ENCODE measurements around the gene KIDINS220.

GRCh38 chr2:8694737-8695136 lies 142.7 kb downstream of the KIDINS220 start:
- no peak for TF ChIP-seq JUND (IDR thresholded peaks at IDR 0.05)
- TF ChIP-seq CTCF (IDR thresholded peaks at IDR 0.05; ENCODE audit: low read depth, low read length, missing input control) = no peak
- no peak for TF ChIP-seq SP1 (IDR thresholded peaks at IDR 0.05)
- no peak for TF ChIP-seq TAF1 (conservative IDR thresholded peaks at IDR 0.05)
- no peak for TF ChIP-seq MAX (IDR thresholded peaks at IDR 0.05)
- TF ChIP-seq, protein P1, sequence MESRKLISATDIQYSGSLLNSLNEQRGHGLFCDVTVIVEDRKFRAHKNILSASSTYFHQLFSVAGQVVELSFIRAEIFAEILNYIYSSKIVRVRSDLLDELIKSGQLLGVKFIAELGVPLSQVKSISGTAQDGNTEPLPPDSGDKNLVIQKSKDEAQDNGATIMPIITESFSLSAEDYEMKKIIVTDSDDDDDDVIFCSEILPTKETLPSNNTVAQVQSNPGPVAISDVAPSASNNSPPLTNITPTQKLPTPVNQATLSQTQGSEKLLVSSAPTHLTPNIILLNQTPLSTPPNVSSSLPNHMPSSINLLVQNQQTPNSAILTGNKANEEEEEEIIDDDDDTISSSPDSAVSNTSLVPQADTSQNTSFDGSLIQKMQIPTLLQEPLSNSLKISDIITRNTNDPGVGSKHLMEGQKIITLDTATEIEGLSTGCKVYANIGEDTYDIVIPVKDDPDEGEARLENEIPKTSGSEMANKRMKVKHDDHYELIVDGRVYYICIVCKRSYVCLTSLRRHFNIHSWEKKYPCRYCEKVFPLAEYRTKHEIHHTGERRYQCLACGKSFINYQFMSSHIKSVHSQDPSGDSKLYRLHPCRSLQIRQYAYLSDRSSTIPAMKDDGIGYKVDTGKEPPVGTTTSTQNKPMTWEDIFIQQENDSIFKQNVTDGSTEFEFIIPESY (IDR thresholded peaks at IDR 0.05) = no peak
- TF ChIP-seq HNF4A (conservative IDR thresholded peaks at IDR 0.05) = no peak
- TF ChIP-seq GABPA (IDR thresholded peaks at IDR 0.05 in 1 of 2, conservative IDR thresholded peaks at IDR 0.05 in 1 of 2) = no peak
- no peak for TF ChIP-seq RAD21 (IDR thresholded peaks at IDR 0.05)
- TF ChIP-seq EGR1 (IDR thresholded peaks at IDR 0.05; ENCODE audit: low read depth in 2 of 2) = no peak
- TF ChIP-seq, protein P2, sequence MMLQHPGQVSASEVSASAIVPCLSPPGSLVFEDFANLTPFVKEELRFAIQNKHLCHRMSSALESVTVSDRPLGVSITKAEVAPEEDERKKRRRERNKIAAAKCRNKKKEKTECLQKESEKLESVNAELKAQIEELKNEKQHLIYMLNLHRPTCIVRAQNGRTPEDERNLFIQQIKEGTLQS (IDR thresholded peaks at IDR 0.05) = no peak
- no peak for TF ChIP-seq YY1 (IDR thresholded peaks at IDR 0.05)
- TF ChIP-seq FOXA1 (IDR thresholded peaks at IDR 0.05) = no peak
- TF ChIP-seq, protein P3, sequence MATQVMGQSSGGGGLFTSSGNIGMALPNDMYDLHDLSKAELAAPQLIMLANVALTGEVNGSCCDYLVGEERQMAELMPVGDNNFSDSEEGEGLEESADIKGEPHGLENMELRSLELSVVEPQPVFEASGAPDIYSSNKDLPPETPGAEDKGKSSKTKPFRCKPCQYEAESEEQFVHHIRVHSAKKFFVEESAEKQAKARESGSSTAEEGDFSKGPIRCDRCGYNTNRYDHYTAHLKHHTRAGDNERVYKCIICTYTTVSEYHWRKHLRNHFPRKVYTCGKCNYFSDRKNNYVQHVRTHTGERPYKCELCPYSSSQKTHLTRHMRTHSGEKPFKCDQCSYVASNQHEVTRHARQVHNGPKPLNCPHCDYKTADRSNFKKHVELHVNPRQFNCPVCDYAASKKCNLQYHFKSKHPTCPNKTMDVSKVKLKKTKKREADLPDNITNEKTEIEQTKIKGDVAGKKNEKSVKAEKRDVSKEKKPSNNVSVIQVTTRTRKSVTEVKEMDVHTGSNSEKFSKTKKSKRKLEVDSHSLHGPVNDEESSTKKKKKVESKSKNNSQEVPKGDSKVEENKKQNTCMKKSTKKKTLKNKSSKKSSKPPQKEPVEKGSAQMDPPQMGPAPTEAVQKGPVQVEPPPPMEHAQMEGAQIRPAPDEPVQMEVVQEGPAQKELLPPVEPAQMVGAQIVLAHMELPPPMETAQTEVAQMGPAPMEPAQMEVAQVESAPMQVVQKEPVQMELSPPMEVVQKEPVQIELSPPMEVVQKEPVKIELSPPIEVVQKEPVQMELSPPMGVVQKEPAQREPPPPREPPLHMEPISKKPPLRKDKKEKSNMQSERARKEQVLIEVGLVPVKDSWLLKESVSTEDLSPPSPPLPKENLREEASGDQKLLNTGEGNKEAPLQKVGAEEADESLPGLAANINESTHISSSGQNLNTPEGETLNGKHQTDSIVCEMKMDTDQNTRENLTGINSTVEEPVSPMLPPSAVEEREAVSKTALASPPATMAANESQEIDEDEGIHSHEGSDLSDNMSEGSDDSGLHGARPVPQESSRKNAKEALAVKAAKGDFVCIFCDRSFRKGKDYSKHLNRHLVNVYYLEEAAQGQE (IDR thresholded peaks at IDR 0.05) = no peak
